ENCODE measurements around the gene CYP4A22.
"Not testable (repeated sequence)": the region's sequence is repeated elsewhere in the genome, so short reads cannot be mapped to it uniquely, and the experiment has no call there.

- not testable (repeated sequence) for TF ChIP-seq CTCF, POLR2A, POLR2AphosphoS5 (IDR thresholded peaks at IDR 0.05)
Measured at GRCh38 chr1:47124834-47125233, 12.4 kb upstream of the CYP4A22 start.
